ENCODE data around the gene SH2B2. TPM values are rescaled to one million over a fixed set of nuclear protein-coding genes. Genes with fewer than 3 reads are reported as not detected.

The SH2B2 gene
- total and polyA plus RNA-seq, 2 donors (not counting 1 experiment from before 2014, with no cell fraction given) = 0.18 to 2.0 TPM

- peaks cover 10% of the 10 kb centered on the region for H3K27me3 ChIP-seq (ENCODE audit: control insufficient read depth, insufficient read depth, low read length)
- no peak overlapping the region for H3K4me3 ChIP-seq (replicated peaks in 1 of 4; ENCODE audit: control extremely low read depth in 1 of 4, insufficient read depth in 1 of 4, low read depth in 3 of 4, low read length in 4 of 4)
- no peaks in the 10 kb centered on the region for H3K9me3 ChIP-seq (ENCODE audit: control insufficient read depth, insufficient read depth, low read depth, low read length)
- no peaks in the 10 kb centered on the region for H4K20me1 ChIP-seq (ENCODE audit: control insufficient read depth, extremely low read depth, insufficient read depth, low read length)
- no peaks in the 10 kb centered on the region for H3K79me2 ChIP-seq (ENCODE audit: control insufficient read depth, insufficient read depth, low read length)
- no peaks in the 10 kb centered on the region for H3K36me3 ChIP-seq (ENCODE audit: control insufficient read depth, insufficient read depth, low read length)
- H2AFZ ChIP-seq (ENCODE audit: low read length) = no peak overlapping the region
- no peak for DNase-seq (ENCODE audit: low read depth in 2 of 2)
- no peak for TF ChIP-seq EZH2 (IDR thresholded peaks at IDR 0.05; ENCODE audit: low read length, missing control alignments)
- TF ChIP-seq, protein P1, sequence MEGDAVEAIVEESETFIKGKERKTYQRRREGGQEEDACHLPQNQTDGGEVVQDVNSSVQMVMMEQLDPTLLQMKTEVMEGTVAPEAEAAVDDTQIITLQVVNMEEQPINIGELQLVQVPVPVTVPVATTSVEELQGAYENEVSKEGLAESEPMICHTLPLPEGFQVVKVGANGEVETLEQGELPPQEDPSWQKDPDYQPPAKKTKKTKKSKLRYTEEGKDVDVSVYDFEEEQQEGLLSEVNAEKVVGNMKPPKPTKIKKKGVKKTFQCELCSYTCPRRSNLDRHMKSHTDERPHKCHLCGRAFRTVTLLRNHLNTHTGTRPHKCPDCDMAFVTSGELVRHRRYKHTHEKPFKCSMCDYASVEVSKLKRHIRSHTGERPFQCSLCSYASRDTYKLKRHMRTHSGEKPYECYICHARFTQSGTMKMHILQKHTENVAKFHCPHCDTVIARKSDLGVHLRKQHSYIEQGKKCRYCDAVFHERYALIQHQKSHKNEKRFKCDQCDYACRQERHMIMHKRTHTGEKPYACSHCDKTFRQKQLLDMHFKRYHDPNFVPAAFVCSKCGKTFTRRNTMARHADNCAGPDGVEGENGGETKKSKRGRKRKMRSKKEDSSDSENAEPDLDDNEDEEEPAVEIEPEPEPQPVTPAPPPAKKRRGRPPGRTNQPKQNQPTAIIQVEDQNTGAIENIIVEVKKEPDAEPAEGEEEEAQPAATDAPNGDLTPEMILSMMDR (conservative IDR thresholded peaks at IDR 0.05 in 1 of 2, IDR thresholded peaks at IDR 0.05 in 1 of 2; ENCODE audit: low read depth in 1 of 2, low read length in 2 of 2) = no peak
- H3K9ac ChIP-seq (ENCODE audit: insufficient read depth, low read length) = no peak overlapping the region
- no peaks in the 10 kb centered on the region for H3K4me1 ChIP-seq (ENCODE audit: control insufficient read depth, extremely low read depth, insufficient read depth, low read length)
- H3K4me2 ChIP-seq (ENCODE audit: extremely low read depth, insufficient read depth, low read length) = no peak overlapping the region
- no peak overlapping the region for H3K27ac ChIP-seq (ENCODE audit: insufficient read depth, low read length)
Measured at GRCh38 chr7:102289057-102289456, 2.4 kb downstream of the SH2B2 start.

DNA sequence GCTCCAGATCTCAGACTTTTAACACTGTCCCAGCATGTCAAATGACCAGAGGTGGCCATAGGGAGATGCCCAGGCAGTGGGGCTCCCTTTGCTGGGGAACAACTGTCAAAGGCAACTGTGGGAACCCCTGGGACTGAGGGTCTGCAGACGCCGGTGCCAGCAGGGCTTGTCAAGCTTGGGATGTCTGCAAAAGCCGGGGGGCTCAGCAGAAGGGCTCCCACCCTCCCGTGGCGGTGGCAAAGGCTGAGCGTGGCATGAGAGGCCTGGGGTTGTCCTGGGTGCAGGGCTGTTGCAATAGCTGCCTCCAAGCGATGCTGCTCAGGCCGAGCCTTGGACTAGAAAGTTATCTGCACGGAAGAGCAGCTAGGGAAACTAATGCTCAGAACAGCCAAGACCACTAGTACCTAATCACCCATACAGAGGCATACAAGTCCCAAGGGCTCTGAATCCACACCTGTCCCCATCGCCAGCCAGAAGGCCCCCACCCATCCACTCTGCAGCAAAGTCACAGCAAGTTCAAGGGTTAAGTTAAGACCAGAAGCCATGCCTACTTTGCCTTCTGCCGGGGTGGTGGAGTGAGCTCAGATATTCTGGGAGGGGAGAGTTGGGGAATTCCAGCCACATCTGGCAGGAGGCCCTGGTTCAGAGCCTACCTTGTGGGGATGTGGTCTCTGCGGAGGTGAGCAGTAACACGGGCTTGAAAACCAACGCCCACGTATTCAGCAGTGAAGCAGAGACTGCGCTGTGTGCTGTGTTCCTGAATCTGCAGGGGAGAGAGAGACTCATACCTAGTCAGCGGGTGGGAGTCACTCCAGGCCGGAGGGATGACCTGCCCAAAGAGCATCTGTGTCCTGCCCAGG lies 4.6 kb downstream of the SH2B2 start:
- Histone ChIP-seq H3K4me2 (ENCODE audit: extremely low read depth, insufficient read depth, low read length) (no peak overlapping the region), H3K27me3 (ENCODE audit: control insufficient read depth, insufficient read depth, low read length) (peaks cover 6% of the 10 kb centered on the region), H3K4me3 (replicated peaks in 1 of 4; ENCODE audit: control extremely low read depth in 1 of 4, insufficient read depth in 1 of 4, low read depth in 3 of 4, low read length in 4 of 4) (no peak overlapping the region), H4K20me1 (ENCODE audit: control insufficient read depth, extremely low read depth, insufficient read depth, low read length) (no peaks in the 10 kb centered on the region), H3K9me3 (ENCODE audit: control insufficient read depth, insufficient read depth, low read depth, low read length) (no peaks in the 10 kb centered on the region), H3K79me2 (ENCODE audit: control insufficient read depth, insufficient read depth, low read length) (no peaks in the 10 kb centered on the region), H3K27ac (ENCODE audit: insufficient read depth, low read length) (no peak overlapping the region), H3K36me3 (ENCODE audit: control insufficient read depth, insufficient read depth, low read length) (no peaks in the 10 kb centered on the region), H3K9ac (ENCODE audit: insufficient read depth, low read length) (no peak overlapping the region), H2AFZ (ENCODE audit: low read length) (no peak overlapping the region), H3K4me1 (ENCODE audit: control insufficient read depth, extremely low read depth, insufficient read depth, low read length) (no peaks in the 10 kb centered on the region)
- TF ChIP-seq, protein P1 (conservative IDR thresholded peaks at IDR 0.05 in 1 of 2, IDR thresholded peaks at IDR 0.05 in 1 of 2; ENCODE audit: low read depth in 1 of 2, low read length in 2 of 2) = no peak
- no peak for TF ChIP-seq EZH2 (IDR thresholded peaks at IDR 0.05; ENCODE audit: low read length, missing control alignments)
- no peak for DNase-seq (ENCODE audit: low read depth in 2 of 2)

GRCh38 chr7:102291916-102292267 lies 5.2 kb downstream of the SH2B2 start:
- Histone ChIP-seq H3K27me3 (ENCODE audit: control insufficient read depth, insufficient read depth, low read length) (peaks cover 6% of the 10 kb centered on the region), H4K20me1 (ENCODE audit: control insufficient read depth, extremely low read depth, insufficient read depth, low read length) (no peaks in the 10 kb centered on the region), H3K27ac (ENCODE audit: insufficient read depth, low read length) (no peak overlapping the region), H3K4me3 (replicated peaks in 1 of 4; ENCODE audit: control extremely low read depth in 1 of 4, insufficient read depth in 1 of 4, low read depth in 3 of 4, low read length in 4 of 4) (no peak overlapping the region), H3K4me2 (ENCODE audit: extremely low read depth, insufficient read depth, low read length) (no peak overlapping the region), H3K36me3 (ENCODE audit: control insufficient read depth, insufficient read depth, low read length) (no peaks in the 10 kb centered on the region), H3K9ac (ENCODE audit: insufficient read depth, low read length) (no peak overlapping the region), H3K79me2 (ENCODE audit: control insufficient read depth, insufficient read depth, low read length) (no peaks in the 10 kb centered on the region), H3K4me1 (ENCODE audit: control insufficient read depth, extremely low read depth, insufficient read depth, low read length) (no peaks in the 10 kb centered on the region), H3K9me3 (ENCODE audit: control insufficient read depth, insufficient read depth, low read depth, low read length) (no peaks in the 10 kb centered on the region), H2AFZ (ENCODE audit: low read length) (no peak overlapping the region)
- DNase-seq (ENCODE audit: low read depth in 2 of 2) = no peak
- no peak for TF ChIP-seq EZH2 (IDR thresholded peaks at IDR 0.05; ENCODE audit: low read length, missing control alignments)
- TF ChIP-seq, protein P1 (conservative IDR thresholded peaks at IDR 0.05 in 1 of 2, IDR thresholded peaks at IDR 0.05 in 1 of 2; ENCODE audit: low read depth in 1 of 2, low read length in 2 of 2) = no peak

Data from fibroblast of lung (primary cell).